Stimulated activated CD8-positive, alpha-beta memory T cell treated with anti-CD3 and anti-CD28 coated beads, Interleukin-4, amount 100 ng/mL, for 1 hour (primary cell): ENCODE measurements around the gene ERC2.
"Not testable (repeated sequence)": the region's sequence is repeated elsewhere in the genome, so short reads cannot be mapped to it uniquely, and the experiment has no call there.

Source experiments
- DNase-seq, 2 donors: peaks; one replicate each; pipeline ENCODE4 v3.0.0-alpha.2; 2020; ENCODE audit warnings: low read depth in 2 of 2, low spot score in 1 of 2

Gene ERC2

DNA sequence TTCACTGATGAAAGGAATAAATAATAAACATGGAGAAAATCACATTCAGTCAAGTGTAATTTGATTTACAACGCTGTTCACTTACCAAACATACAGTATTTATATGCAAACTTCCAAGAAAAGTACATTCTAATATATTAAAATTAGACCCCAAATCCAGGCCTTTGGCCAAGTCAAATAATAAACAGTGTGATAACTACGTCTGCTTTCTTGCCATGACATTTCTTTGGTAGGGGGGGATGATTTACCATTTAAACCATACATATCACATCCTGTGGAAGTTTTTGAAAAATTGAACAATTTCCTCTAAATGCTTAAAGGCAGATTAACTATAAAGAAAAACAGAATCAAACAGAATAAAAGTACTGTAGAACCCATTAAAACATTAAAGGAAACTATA lies 613.0 kb downstream of the ERC2 start:
- DNase-seq = no peak

DNA sequence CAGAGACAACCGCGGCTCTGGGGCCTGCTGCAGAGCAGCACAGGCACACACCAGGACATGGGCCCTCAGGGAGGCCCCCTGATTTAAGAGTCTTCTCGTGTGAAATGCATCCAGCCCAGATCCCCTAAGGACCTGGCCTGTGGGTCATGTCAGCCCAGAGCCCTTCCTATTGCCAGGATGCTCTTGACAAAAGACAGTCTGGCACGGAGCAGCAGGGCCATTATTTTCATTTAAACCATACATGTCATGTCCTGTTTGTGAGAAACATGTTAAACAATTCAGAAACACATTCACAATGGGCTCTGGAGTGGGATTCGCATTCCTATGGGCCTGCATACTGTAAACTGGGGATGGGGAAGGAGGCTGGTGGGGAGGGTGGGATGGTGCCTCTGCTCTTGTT lies 613.8 kb downstream of the ERC2 start:
- DNase-seq = no peak

DNA sequence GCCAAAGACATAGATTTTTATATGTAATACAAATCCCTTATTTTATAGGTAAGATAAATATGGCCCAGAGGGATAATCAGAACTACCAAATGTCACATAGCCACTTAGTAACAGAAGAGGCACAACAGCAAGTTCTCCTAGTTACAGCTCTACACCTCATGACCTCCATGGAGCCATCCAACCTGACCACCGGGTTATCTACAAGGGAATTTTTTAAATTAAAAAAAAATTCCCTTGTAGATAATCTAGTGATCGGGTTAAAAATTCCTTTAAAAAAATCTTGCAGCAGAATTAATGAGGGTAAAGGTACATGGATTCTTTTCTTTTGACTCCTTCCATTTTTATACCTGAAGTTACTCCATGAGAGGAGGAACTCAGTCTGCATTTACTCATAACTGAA lies 615.9 kb downstream of the ERC2 start:
- DNase-seq = no peak

DNA sequence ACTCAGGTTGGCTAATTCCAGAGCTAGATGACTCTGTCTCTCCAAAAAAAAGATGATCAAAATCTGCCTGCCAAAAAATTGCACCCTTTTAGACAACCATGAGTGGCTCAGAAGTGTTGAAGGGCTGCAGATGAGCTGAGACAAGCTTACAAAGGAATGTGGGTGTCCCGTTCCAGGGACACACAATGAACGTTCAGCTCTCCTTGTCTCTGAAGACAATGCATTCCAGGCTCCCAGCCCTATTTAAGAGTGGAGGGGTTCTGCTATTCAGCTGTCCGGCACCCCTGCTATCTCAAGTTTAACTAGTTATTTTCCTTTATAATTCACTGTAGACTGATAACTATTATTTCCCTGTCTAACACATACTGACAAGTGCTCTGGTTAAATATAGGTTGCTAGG lies 626.1 kb downstream of the ERC2 start:
- DNase-seq = no peak

DNA sequence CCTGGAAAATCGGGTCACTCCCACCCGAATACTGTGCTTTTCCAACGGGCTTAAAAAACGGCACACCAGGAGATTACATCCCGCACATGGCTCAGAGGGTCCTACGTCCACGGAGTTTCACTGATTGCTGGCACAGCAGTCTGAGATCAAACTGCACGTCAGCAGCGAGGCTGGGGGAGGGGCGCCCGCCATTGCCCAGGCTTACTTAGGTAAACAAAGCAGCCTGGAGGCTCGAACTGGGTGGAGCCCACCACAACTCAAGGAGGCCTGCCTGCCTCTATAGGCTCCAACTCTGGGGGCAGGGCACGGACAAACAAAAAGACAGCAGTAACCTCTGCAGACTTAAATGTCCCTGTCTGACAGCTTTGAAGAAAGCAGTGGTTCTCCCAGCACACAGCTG lies 636.4 kb downstream of the ERC2 start:
- not testable (repeated sequence) for DNase-seq

DNA sequence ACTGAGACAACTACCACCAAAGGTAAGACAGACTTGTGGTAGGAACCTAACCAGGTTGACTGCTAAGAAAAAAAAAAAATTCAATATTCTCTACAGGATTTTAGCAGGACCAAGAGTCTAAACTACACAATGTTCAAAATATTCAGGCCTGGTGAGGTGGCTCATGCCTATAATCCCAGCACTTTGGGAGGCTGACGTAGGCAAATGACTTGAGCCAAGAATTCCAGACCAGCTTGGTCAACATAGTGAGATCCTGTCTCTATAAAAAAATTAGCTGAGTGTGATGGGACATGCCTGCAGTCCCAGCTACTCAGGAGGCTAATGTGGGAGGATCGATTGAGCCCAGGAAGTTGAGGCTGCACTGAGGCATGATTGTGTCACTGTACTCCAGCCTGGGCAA lies 639.6 kb downstream of the ERC2 start:
- no peak for DNase-seq

DNA sequence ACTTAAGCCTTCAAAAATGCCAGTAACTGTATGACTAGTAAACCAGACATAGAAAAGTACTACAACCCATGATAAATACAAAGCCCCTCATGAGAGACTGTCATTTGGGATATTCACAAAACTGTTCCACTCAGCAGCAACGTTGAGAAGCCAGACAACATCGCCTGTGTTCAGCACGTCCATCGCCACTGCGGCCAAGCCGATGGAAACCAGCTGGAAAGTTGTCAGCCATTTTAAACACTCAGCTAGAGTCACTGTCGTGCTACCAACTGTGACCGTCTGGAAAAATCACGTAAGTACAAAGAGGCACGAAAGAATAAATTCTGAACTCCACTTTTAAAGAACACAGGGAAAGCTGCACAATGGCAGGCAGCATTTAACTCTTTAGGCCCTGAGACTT lies 640.5 kb downstream of the ERC2 start:
- DNase-seq = no peak

DNA sequence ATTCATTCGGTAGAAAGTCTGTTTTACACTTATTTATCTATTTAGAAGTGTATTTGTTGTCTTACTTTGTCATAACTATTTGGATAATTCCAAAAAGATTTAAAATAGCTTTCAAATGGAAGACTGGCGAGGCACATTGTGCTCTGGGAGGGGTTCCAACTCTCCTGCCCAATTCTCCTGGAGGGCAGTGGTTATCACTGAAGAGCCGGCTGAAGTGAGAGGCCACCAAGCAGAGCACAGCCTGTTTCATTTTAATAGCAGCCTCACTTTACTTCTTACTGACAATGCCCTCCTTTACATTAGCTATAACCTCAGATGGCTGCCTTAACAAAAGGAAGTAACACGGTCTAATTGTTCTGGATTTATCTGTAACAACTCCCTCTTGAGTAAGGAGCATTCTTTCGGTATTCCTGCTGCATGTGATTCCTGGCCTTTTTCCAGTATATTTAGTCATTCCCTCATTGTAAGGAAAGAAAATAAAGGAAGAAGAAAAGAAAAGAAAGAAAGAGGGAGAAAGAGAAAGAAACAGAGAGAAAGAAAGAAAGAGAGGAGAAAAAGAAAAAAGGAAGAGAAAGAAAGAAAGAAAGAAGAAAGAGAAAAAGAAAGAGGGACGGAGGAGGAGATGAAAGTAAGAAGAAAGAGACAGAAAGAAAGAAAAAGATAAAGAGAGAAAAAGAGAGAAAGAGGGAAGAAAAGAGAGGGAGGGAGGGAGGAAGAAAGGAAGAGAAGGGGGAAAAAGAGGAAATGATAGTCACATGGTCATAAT lies 641.4 kb downstream of the ERC2 start:
- DNase-seq = no peak

DNA sequence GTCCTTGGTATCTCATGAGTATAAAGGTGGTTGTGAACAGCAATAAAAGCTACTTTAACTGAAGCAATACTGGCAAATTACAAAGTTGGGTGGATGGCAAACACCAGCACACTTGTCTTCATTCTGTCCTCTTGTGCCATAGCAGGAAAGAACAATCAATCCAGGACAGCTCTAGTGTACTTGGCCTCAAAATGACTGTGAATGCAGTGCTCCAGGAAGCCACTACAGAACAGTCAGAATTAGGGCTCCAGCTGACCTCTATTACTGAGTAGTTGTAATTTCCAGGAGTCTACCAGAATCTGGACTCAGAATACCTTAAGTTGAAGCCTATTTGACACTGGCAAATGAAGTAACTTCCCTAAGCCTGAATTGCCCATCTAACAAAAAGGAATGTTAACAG lies 642.2 kb downstream of the ERC2 start:
- DNase-seq = no peak

DNA sequence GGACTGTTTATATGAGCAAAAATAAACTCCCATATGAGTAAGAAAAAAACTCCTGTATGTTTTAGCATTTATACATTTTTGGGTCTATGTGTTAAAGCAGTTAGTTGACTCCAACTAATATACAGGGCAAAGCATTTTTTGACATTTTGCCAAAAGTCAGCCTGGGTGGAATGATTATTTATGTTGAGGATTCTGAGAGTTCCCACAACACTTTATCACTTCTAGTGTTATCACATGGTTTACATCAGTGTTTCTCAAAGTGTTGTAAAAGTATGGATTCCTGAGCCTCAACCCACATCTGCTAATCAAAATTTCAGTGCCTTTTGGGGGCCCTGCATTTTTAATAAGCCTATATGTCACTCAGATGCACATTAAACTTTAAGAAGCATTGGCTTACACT lies 643.9 kb downstream of the ERC2 start:
- DNase-seq = no peak

DNA sequence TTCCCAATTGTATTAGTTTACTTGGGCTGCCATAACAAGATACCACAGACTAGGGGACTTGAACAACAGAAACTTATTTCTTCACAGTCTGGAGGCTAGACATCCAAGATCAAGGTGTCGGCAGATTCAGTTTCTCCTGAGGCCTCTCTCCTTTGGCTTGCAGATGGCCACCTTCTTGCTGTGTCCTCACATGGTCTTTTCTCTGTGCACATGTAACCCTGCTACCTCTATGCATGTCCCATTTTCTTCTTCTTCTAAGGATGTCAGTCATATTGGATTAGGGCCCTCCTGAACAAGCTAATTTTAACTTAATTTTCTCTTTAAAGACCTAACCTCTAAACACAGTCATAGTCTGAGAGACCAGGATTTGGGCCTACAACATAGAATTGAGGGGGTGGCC lies 644.4 kb downstream of the ERC2 start:
- no peak for DNase-seq

DNA sequence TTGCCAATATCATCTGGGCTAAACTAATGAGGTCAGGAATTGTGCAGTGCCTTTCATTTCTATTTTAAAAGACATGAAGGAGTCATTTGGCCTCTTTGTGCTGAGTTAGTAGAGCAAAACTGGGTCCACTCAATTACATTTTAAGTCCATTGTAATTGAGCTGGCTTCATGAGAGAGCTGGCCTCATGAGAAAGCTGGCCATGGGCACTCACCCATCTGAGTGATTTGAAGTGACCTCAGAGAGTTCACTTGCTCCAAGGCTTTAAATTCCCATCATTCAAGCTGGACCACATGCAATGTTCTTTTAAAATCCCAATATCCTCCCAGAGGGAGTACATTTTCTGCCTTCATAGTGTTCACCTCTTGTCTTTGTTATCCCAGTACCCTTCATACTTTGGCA lies 645.3 kb downstream of the ERC2 start:
- no peak for DNase-seq

DNA sequence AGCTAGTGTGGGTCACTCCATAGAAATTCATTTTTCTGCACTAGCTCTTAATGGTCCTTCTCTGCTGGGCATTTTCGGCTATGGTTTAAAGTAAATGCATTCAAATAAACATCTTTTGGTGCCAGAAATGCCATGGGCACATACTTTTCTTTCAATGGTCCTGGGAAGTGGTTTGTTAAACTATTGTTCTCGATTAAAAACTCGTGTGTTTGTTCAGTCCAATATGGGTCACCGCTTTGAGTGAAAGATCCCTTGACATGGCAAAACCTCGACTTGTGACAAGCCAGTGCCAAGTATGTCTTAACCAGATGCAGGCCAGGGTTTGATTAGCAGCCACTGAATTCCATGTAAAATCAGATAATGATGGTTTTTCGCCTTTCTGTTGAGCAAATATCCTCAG lies 649.3 kb downstream of the ERC2 start:
- no peak for DNase-seq

DNA sequence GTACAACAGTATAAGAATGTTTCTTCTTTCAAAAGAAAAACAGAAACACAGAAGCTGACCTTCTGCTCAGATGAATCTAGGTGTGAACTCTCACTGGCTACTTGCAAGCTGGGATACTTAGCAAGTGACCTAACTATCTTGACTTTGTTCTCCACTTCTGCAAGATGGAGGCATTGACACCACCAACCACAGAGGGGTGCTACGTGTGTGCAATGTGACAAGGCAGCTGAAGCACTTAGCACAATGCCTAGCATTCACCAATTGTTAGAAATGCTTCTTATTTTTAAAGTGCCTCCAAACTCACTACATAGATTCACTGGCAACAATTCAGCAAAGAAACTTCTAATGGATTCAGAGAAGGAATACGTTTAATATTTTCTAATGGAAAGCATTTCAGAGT lies 649.8 kb downstream of the ERC2 start:
- DNase-seq = no peak

DNA sequence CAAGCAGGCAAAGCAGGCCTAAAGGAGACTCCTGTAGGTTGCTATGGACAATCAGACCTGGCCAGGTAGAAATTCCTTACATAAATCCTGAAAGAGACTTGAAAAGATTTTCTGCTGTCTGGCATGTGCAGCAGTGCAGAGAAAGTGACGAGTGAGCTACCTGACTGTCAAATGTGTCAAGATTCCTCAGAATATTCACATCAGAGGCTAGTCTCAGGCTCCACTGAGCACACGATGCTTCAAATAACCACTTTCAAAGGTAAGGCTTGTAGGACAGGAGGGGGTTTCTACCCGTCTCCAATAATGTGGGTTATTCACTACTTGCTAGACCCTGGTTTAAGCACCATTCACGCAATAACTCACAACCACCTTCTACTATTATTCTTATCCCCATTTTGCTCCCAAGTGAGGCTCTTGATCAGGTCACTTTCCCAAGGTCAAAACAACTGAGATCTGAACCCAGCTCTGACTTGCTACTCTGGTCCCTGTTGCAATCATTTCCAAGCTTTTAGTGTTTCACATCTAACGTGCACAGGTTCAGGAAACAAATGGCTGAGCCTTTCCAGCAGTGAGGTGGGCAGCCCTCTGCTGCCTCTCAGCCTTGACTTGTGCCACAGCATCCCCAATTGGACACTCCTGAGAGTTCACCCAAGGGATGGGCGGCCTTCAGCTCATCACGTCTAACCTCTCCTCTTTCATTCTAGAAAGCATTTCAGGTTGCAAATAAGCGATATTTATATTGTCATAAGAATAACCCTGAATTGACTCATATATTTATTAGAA lies 651.3 kb downstream of the ERC2 start:
- no peak for DNase-seq

DNA sequence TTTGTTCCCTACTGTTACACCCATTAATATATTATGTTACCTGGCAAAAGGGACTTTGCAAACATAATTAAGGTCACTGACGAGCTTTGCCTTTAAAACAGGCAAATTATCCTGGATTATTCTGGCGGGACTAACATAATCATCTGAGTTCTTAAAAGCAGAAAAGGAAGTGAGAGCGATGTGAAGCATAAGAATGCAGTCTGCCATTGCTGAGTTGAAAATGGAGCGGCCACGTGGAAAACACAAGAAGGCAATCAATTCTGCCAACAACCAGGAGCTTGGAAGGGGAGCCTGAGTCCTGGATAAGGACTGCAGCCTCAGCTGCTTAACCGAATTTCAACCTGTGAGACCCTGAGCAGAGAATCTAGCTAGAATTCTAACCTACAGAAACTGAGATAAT lies 653.0 kb downstream of the ERC2 start:
- no peak for DNase-seq

DNA sequence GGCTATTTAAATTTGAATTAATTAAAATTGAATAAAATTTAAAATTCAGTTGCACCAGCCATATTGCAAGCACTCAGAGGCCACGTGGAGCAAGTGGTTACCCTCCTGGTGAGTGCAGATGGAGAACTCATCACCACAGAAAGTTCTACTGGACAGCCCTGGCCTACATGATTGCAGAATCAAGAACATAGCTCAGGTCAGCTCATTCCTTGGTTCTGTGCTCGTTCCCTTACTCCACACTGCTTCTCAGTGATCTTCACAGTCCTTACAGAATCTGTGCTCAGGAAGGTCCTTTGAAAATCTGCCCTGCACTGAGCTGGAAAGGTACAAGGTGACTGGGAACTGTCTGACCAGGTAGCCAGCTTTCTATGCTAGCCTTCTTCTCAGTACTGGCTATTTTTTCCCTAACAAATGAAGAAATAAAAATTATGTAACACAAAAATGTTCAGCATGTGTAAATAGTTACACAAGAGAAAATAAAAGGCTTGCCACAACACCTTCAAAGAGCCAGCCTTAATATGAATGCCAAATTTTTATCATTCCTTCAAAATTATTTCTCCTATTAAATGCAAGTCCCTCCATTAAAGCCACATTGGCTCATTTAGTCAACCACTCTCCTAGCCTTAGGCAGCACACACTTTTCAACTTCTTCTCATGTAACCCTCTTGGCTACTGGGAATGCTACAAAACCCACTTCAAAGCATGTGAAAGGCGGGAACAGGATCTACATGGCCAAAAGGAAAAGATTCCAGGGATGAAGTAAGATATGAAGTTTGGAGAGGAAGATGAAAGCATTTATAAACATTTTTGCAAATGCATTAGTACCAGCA lies 654.8 kb downstream of the ERC2 start:
- DNase-seq = no peak

DNA sequence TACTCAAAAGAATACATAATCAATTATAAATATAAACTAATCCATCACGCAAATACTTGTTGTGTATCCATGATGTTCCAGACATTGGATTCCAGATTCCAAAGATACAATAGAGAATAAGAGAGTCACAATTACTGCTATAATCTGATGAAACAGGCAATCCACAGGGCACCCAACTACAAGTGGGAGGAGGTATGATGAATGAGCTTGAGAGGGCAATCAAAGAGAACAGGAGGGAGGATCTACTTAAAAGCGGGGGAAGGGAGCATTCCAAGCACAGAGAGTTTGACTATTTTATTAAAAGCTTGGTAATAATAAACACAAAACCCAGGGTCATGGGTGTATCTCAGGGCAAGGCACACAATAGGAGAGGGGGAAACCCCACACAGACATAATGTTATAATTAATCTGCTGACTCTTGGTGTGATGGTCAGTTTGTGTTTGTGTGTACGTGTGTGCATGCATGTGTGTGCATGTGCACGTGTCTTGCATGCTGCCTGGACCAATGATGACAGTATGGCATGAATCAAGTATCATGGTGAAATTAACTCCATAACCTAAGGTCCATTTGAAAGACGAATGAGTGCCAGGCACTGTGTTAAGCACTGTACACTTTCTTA lies 655.8 kb downstream of the ERC2 start:
- DNase-seq = no peak

DNA sequence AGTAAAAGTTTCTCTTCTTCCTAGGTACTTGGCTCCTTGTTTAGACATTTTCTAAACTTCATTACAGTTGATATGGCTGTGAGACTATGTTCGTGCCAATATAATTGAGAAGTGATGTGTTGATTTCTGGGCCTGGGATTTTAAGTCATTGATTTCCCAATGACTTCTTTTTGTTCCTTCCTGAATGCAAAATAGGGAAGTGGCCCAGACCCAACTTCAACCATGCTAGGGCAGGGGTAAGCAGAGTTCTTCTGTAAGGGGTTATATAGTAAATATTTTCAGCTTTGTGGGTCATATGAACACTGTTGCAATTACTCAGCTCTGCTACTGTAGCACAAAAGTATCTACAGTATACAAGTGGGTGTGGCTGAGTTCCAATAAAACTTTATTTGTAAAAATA lies 661.1 kb downstream of the ERC2 start:
- DNase-seq = no peak

DNA sequence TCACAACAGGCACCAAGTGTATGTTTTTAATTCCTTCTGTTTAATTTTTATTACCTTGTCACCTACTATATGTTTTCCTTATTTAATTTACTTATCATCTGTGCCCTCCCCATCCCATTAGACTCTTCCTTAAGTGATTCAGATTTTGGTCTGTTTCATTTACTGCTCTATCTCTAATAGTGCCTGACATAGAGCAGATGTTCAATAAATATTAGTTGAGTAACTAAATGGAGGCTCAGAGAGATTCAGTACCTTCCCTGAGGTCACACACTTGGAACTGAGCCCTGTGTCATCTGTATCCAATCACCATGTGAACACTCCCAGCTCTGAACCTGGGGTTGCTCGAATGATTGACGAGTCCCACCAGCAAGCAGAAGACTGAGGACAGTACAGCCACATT lies 663.1 kb downstream of the ERC2 start:
- no peak for DNase-seq
